Hepatocyte (in vitro differentiated cells): Measurements from ENCODE around the gene NDEL1.

Experiments used
- EZH2phosphoT487 ChIP-seq: fragments of 200-600 bp; sonication (generic); IDR thresholded peaks from one replicate; pipeline ENCODE4 v1.6.1; 2018; ENCODE audit warnings: antibody characterized with exemption, mild to moderate bottlenecking, low read depth, moderate library complexity; ENCODE audit not compliant: unreplicated experiment, severe bottlenecking
- TF ChIP-seq, protein P1 (sequence below): fragments of 200-600 bp; sonication (generic); IDR thresholded peaks from 2 replicates; pipeline ENCODE4 v1.5.1; 2016; ENCODE audit warnings: antibody characterized with exemption, mild to moderate bottlenecking; ENCODE audit not compliant: poor library complexity

DNA sequence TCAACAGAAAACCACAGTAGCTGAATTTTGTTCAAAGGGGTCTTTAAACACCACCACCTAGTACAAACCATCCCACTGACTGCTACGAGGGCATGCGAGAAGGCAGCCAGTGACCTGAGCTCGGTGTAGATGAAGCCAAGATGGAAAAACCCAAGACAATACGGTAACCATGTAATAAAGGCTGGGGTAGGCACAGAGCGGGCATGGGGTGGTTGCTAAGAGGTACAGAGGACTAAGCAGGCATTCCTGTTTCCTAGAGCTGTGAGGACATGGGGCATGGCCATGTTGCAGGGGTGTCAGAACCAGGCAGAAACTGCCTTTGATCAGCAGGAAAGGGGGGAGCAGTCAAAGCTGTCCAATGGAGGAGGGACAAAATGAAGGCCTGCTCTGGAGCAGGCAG lies 52.1 kb downstream of the NDEL1 start:
- TF ChIP-seq, protein P1, sequence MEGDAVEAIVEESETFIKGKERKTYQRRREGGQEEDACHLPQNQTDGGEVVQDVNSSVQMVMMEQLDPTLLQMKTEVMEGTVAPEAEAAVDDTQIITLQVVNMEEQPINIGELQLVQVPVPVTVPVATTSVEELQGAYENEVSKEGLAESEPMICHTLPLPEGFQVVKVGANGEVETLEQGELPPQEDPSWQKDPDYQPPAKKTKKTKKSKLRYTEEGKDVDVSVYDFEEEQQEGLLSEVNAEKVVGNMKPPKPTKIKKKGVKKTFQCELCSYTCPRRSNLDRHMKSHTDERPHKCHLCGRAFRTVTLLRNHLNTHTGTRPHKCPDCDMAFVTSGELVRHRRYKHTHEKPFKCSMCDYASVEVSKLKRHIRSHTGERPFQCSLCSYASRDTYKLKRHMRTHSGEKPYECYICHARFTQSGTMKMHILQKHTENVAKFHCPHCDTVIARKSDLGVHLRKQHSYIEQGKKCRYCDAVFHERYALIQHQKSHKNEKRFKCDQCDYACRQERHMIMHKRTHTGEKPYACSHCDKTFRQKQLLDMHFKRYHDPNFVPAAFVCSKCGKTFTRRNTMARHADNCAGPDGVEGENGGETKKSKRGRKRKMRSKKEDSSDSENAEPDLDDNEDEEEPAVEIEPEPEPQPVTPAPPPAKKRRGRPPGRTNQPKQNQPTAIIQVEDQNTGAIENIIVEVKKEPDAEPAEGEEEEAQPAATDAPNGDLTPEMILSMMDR, result no peak
- no peak for TF ChIP-seq EZH2phosphoT487
